Activated naive CD4-positive, alpha-beta T cell treated with Interleukin-2 at 50 U/mL for 16 hours (primary cell): ENCODE measurements around the gene NLGN4X.

Experiments
- DNase-seq: peaks from one replicate; pipeline ENCODE4 v3.0.0-alpha.2; 2020

Gene NLGN4X

GRCh38 chrX:6228720-6229119, at the start of gene NLGN4X:
TSS of gene NLGN4X (minus strand) at chrX:6228867. CDS start at chrX:6151466, 77,401 bp downstream.
- no peak for DNase-seq

- no peak for DNase-seq
These were observed 37.4 kb upstream of the NLGN4X start for GRCh38 chrX:6266041-6266440.

GRCh38 chrX:6262959-6263358, 34.3 kb upstream of the NLGN4X start:
- DNase-seq: no peak

GRCh38 chrX:6257025-6257424, 28.4 kb upstream of the NLGN4X start:
- DNase-seq: no peak

GRCh38 chrX:6244666-6245065, 16.0 kb upstream of the NLGN4X start:
- DNase-seq: no peak

- DNase-seq: no peak
These were observed 9.9 kb upstream of the NLGN4X start for GRCh38 chrX:6238576-6238975.

GRCh38 chrX:6227935-6228334, 732 bp downstream of the NLGN4X start:
- no peak for DNase-seq

GRCh38 chrX:6227453-6227835, 1.2 kb downstream of the NLGN4X start:
- no peak for DNase-seq

GRCh38 chrX:6226596-6227452, 1.8 kb downstream of the NLGN4X start:
- no peak for DNase-seq

- no peak for DNase-seq
These were observed 2.6 kb downstream of the NLGN4X start for GRCh38 chrX:6225911-6226595.

- DNase-seq: no peak
These were observed 3.3 kb downstream of the NLGN4X start for GRCh38 chrX:6225288-6225910.

GRCh38 chrX:6223516-6223915, 5.2 kb downstream of the NLGN4X start:
- DNase-seq: no peak

GRCh38 chrX:6210230-6210629, 18.4 kb downstream of the NLGN4X start:
- DNase-seq: no peak

GRCh38 chrX:6203462-6204215, 25.0 kb downstream of the NLGN4X start:
- DNase-seq: no peak

GRCh38 chrX:6199486-6199885, 29.2 kb downstream of the NLGN4X start:
- no peak for DNase-seq

GRCh38 chrX:6187256-6187655, 41.4 kb downstream of the NLGN4X start:
- DNase-seq: no peak

- no peak for DNase-seq
These were observed 43.7 kb downstream of the NLGN4X start for GRCh38 chrX:6184900-6185515.

GRCh38 chrX:6175914-6176313, 52.8 kb downstream of the NLGN4X start:
- no peak for DNase-seq

GRCh38 chrX:6170424-6170823, 58.2 kb downstream of the NLGN4X start:
- DNase-seq: no peak

- no peak for DNase-seq
These were observed 59.3 kb downstream of the NLGN4X start for GRCh38 chrX:6169407-6169806.

- no peak for DNase-seq
These were observed 64.9 kb downstream of the NLGN4X start for GRCh38 chrX:6163721-6164120.

GRCh38 chrX:6159468-6159867, 69.2 kb downstream of the NLGN4X start:
- no peak for DNase-seq

- DNase-seq: no peak
These were observed 76.7 kb downstream of the NLGN4X start for GRCh38 chrX:6151971-6152370.
